Retinal pigment epithelial cell (primary cell): ENCODE data around the gene GALR1.

Experiments
- DNase-seq: peaks from one replicate; pipeline ENCODE4 v3.0.0-alpha.2; 2010; ENCODE audit warnings: low read depth
- H3K4me3 ChIP-seq: 2 replicates; pipeline ENCODE4 v1.5.1; 2011; ENCODE audit warnings: mild to moderate bottlenecking, low read length, control low read depth, moderate library complexity
- TF ChIP-seq, protein P1 (sequence below): conservative IDR thresholded peaks from 2 replicates; pipeline ENCODE4 v1.5.1; 2011; ENCODE audit warnings: low read depth, low read length, control low read depth, inconsistent platforms

Gene GALR1

DNA sequence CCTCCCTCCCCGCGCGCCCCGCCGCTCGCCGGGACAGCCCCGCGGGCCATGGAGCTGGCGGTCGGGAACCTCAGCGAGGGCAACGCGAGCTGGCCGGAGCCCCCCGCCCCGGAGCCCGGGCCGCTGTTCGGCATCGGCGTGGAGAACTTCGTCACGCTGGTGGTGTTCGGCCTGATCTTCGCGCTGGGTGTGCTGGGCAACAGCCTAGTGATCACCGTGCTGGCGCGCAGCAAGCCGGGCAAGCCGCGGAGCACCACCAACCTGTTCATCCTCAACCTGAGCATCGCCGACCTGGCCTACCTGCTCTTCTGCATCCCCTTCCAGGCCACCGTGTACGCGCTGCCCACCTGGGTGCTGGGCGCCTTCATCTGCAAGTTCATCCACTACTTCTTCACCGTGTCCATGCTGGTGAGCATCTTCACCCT is 865 bp downstream of the GALR1 start:
- H3K4me3 ChIP-seq, result no peak overlapping the region
- DNase-seq, result no peak

DNA sequence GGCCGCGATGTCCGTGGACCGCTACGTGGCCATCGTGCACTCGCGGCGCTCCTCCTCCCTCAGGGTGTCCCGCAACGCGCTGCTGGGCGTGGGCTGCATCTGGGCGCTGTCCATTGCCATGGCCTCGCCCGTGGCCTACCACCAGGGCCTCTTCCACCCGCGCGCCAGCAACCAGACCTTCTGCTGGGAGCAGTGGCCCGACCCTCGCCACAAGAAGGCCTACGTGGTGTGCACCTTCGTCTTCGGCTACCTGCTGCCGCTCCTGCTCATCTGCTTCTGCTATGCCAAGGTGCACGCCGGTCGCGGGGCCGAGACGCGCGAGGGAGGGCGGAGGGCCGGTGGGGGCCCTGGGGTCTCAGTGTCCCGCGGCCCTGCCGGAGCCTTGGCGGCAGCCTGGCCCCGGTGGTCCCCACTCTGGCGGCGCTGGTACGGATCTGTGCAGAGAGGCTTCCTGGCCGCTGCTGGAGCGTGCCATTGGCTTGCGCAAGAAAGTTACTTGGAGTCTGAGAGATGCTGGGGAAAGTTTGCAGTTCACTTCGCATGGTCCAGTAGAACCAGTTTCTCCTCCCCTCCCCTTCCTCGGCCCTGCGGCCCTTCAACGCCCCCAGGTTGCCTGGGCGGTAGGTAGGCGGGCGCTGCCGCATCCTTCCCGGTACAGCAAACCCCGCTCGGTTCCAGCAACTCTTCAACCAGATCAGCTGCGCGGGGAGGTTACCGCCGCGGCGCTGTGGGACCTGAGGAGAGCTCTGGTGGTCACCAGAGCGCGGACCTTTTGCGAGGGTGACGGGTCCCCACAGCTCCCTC is 1.5 kb downstream of the GALR1 start:
- TF ChIP-seq, protein P1, sequence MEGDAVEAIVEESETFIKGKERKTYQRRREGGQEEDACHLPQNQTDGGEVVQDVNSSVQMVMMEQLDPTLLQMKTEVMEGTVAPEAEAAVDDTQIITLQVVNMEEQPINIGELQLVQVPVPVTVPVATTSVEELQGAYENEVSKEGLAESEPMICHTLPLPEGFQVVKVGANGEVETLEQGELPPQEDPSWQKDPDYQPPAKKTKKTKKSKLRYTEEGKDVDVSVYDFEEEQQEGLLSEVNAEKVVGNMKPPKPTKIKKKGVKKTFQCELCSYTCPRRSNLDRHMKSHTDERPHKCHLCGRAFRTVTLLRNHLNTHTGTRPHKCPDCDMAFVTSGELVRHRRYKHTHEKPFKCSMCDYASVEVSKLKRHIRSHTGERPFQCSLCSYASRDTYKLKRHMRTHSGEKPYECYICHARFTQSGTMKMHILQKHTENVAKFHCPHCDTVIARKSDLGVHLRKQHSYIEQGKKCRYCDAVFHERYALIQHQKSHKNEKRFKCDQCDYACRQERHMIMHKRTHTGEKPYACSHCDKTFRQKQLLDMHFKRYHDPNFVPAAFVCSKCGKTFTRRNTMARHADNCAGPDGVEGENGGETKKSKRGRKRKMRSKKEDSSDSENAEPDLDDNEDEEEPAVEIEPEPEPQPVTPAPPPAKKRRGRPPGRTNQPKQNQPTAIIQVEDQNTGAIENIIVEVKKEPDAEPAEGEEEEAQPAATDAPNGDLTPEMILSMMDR, result no peak
- no peak for DNase-seq
- no peak overlapping the region for H3K4me3 ChIP-seq

More for the DNA sequence above, 865 bp downstream of the GALR1 start:
- TF ChIP-seq, protein P1, result no peak

DNA sequence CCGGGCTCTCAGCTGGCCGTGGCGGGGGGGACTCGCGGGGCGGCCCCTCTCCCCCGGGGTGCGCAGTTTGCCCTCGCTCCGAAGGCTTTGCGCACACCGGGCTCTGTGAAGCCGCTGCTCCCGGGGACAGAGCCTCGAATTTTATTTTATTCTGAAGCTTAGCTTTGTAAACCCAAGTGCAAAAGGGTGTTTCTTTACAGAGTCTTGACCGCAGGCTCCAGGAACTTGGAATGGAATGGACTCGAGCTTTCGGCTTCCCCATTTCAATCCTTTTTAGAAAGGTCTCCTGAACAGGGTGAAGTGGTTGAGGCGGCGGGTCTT is 2.0 kb downstream of the GALR1 start:
- no peak overlapping the region for H3K4me3 ChIP-seq
- DNase-seq, result no peak

DNA sequence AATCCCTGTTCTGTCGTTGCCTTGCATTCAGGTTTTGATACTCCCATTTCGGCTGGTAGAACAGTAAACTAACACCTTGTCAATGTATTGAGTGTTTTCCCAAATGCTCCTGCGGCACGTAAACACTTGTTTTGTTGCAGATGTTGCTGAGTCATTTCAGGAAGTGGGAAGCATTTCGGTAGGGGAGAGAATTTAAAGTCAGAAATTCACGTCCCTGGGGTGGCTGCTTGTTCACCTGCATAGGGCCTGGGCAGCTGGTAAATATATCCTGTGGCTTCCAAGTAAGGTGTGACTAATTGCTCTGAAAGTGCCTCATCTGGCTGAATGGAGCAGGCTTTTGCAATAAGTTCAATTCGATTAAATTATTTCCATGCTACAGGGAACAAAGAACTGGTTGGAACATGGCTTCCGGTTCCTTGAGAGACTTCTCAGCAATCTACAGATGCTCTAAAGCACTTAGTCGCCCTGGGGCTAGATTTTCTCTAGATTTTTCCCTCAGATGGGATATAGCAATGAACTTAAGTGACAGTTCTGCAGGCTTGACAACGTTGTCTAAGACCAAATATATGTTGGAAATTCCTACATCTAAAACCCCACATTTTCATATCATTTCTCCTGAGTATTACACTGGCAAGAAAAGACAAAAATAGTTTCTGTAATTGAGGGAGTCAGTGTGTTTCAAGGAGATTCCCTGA is 5.2 kb downstream of the GALR1 start:
- TF ChIP-seq, protein P1, result no peak
- no peak overlapping the region for H3K4me3 ChIP-seq

More for the DNA sequence above, 2.0 kb downstream of the GALR1 start:
- TF ChIP-seq, protein P1, result no peak

DNA sequence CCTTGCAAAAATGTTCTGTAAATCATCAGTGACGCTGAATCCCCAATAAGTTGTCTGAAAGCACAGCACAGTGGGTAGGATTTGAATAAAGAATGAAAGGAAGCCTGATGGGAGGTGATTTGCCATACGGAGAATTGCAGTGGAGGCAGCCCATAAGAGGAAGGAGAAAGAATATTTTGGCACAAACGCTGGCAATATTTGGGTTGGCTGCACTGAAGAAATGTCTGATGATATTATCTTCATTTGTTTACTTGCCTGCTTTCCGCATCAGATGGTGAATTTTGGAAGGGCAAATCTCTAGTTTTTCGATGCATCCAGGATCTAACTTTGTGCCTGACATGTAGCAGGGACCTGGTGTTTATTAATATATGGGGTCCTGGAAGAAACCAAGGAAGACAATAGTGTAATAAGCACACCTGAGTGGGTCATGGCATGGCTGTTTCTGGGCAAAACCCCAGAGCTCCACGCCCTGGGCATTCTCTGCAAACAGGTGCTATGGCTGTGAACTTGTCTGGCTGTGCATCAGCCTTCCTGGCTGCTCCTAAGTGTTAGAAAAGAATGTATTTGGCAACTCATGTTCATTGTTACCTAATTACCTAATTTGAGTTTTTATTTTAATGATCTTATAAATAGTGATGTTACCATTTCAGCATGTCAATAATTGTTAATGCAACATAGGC is 5.9 kb downstream of the GALR1 start:
- DNase-seq, result no peak
- no peak overlapping the region for H3K4me3 ChIP-seq
- TF ChIP-seq, protein P1, result no peak

More for the DNA sequence above, 5.2 kb downstream of the GALR1 start:
- DNase-seq, result no peak

DNA sequence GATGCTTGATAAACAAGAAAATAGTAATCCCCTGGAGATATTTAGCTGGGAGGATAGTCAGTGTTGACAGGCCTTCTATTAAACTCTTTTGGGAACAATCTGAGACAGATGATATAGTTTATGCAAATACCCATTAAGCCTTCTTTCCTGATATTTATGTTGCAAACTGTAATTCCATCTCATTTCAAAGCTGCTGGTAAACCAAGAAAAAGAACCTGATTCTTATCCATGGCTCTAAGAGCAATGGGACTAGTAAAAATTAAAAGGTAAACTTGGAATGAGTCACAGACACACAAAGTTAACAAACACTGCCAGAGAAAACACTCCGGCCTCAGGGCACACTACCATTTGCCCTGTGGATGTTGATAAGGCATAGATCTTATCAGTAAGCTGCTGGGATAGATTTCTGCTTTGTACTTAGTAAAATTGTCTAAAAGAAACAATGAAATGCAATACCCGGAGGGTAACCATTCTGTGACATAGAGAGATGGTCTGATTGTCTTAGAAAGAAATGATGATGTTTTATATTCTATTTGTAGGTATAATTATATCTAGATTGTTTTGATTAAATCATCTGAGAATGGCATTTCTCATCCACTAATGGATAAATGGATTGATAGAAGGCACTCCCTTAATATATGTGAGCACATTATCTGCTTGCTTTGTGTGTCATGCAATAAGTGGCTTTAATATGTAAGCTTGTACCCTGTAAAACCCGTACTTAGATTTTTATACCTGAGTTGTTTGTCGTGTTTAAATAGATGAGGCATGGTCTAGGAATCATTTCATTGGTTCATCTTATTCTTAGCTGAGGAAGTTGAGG is 13.2 kb downstream of the GALR1 start:
- DNase-seq, result no peak
- TF ChIP-seq, protein P1, result no peak
- no peak overlapping the region for H3K4me3 ChIP-seq
